Renal cortex interstitium (tissue), 15 donors: ENCODE measurements around the gene RBM45. TPM values are rescaled to one million over a fixed set of nuclear protein-coding genes. Genes with fewer than 3 reads are reported as not detected.
A peak's percentile ranks its signal among the peaks of the same experiment; 100 is the strongest.
"Not testable (repeated sequence)": the region's sequence is repeated elsewhere in the genome, so short reads cannot be mapped to it uniquely, and the experiment has no call there.

Experiments used
- DNase-seq, 11 donors: peaks; one replicate each; pipeline ENCODE4 v3.0.0-alpha.2; 2013; ENCODE audit warnings: low read depth in 9 of 11, low spot score in 4 of 11; ENCODE audit errors: extremely low read depth in 1 of 11
- long read RNA-seq, 16 experiments: transcript quantifications; one replicate each; lab custom pipeline, GENCODE V29; 2026
- polyA plus RNA-seq, 3 donors: library from polyadenylated mRNA; unstranded; fragments of 120-200 nt; gene quantifications; one replicate each; pipeline ENCODE4 v1.2.1, GENCODE V29; 2013; ENCODE audit not compliant: insufficient read length in 3 of 3

The RBM45 gene, protein sequence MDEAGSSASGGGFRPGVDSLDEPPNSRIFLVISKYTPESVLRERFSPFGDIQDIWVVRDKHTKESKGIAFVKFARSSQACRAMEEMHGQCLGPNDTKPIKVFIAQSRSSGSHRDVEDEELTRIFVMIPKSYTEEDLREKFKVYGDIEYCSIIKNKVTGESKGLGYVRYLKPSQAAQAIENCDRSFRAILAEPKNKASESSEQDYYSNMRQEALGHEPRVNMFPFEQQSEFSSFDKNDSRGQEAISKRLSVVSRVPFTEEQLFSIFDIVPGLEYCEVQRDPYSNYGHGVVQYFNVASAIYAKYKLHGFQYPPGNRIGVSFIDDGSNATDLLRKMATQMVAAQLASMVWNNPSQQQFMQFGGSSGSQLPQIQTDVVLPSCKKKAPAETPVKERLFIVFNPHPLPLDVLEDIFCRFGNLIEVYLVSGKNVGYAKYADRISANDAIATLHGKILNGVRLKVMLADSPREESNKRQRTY
- 10 to 100 TPM; 19.9 to 22.8 (median 21.7) TPM for polyA plus RNA-seq
- long read RNA-seq, donor 1, partial matches to known transcripts: 0 of 2 reads
- long read RNA-seq, donor 1, other reads (novel, unspliced or antisense): 0 of 2 reads
- long read RNA-seq, donor 2, partial matches to known transcripts: 0 of 2 reads
- long read RNA-seq, donor 2, other reads (novel, unspliced or antisense): 0 of 2 reads
- long read RNA-seq, donor 3, partial matches to known transcripts: 0 of 3 reads
- long read RNA-seq, donor 3, other reads (novel, unspliced or antisense): 0 of 3 reads
- long read RNA-seq, donor 4, partial matches to known transcripts: 0 of 3 reads
- long read RNA-seq, donor 4, other reads (novel, unspliced or antisense): 0 of 3 reads
- long read RNA-seq, donor 5: 0 reads
- long read RNA-seq, donor 6, partial matches to known transcripts: 0 of 3 reads
- long read RNA-seq, donor 6, other reads (novel, unspliced or antisense): 0 of 3 reads
- long read RNA-seq, donor 7, partial matches to known transcripts: 0 of 1 reads
- long read RNA-seq, donor 7, other reads (novel, unspliced or antisense): 0 of 1 reads
- long read RNA-seq, donor 8, transcript RBM45-201 (10 exons, 1,785 nt): major isoform, 7 of 7 reads
- long read RNA-seq, donor 8, partial matches to known transcripts: 0 of 7 reads
- long read RNA-seq, donor 8, other reads (novel, unspliced or antisense): 0 of 7 reads
- long read RNA-seq, donor 9, partial matches to known transcripts: 0 of 2 reads
- long read RNA-seq, donor 9, other reads (novel, unspliced or antisense): 0 of 2 reads
- long read RNA-seq, donor 10, partial matches to known transcripts: 0 of 3 reads
- long read RNA-seq, donor 10, other reads (novel, unspliced or antisense): 0 of 3 reads
- long read RNA-seq, donor 11, partial matches to known transcripts: 0 of 1 reads
- long read RNA-seq, donor 11, other reads (novel, unspliced or antisense): 0 of 1 reads
- long read RNA-seq, donor 12, partial matches to known transcripts: 0 of 5 reads
- long read RNA-seq, donor 12, other reads (novel, unspliced or antisense): 0 of 5 reads
- long read RNA-seq, donor 13, partial matches to known transcripts: 0 of 3 reads
- long read RNA-seq, donor 13, other reads (novel, unspliced or antisense): 0 of 3 reads
- long read RNA-seq, donor 14, partial matches to known transcripts: 0 of 3 reads
- long read RNA-seq, donor 14, other reads (novel, unspliced or antisense): 0 of 3 reads
- long read RNA-seq, donor 15, partial matches to known transcripts: 0 of 1 reads
- long read RNA-seq, donor 15, other reads (novel, unspliced or antisense): 0 of 1 reads
- long read RNA-seq, donor 16, transcript RBM45-201 (10 exons, 1,785 nt): major isoform, 7 of 8 reads
- long read RNA-seq, donor 16, partial matches to known transcripts: 0 of 8 reads
- long read RNA-seq, donor 16, other reads (novel, unspliced or antisense): 0 of 8 reads

DNA sequence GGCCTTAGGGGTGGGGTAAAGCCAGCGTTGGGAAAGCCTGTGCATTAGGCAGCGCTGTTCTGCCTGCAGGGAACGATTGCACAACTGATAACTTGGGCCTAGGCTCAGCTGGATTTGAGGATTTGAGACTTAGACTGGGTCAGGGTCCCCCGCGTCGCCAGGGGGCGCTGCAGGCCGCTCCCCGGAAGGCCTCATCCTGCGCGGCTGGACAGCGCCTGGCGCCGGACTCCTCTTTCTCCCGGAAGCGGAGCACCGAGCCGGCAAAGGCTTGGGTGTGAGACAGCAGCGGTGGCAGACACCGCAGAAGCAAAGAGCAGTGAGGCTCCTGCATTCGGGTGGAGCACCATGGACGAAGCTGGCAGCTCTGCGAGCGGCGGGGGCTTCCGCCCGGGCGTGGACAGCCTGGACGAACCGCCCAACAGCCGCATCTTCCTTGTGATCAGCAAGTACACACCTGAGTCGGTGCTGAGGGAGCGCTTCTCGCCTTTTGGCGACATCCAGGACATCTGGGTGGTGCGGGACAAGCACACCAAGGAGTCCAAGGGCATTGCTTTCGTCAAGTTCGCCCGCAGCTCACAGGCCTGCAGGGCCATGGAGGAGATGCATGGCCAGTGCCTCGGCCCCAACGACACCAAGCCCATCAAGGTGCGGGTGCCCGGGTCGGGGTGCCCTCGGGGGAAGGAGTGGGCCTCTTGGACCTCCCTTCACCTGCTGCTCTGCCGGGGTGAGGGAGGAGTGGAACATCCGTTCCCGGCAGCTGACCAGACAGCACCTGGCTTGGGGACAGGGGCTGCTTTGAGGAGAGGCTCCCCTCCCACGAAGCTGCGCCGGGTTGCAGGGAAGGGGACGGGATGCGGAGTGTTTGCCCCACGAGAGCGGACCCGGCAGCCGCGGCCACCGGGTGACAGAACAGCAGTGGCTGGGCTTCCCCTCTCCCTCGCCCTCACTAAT lies at the start of gene RBM45:
TSS of gene RBM45 (plus strand) at position 236 of the 951 bp plus-strand sequence. CDS start at position 346, 110 bp downstream.
- DNase-seq: peak; percentile 70 to 87 (median 81)

DNA sequence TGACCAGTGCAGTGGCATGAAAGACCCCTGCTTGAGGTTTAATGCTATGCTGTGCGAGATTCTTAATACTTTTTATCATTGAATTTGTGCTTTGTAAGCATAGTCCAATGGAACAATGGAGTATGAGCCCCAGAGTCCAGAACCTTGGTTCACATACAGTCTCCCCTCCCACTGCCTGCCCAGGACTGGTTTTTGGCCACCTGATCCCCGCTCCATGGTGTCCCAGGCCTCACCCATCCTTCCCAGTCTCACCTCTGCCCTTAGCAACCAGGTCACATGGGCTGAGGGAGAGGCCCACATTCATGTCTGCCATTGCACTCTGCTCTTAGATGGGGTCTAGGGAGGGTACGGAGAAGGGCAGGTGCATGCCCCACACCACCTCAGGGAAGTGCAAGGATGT lies 45.9 kb upstream of the RBM45 start:
- no peak for DNase-seq

DNA sequence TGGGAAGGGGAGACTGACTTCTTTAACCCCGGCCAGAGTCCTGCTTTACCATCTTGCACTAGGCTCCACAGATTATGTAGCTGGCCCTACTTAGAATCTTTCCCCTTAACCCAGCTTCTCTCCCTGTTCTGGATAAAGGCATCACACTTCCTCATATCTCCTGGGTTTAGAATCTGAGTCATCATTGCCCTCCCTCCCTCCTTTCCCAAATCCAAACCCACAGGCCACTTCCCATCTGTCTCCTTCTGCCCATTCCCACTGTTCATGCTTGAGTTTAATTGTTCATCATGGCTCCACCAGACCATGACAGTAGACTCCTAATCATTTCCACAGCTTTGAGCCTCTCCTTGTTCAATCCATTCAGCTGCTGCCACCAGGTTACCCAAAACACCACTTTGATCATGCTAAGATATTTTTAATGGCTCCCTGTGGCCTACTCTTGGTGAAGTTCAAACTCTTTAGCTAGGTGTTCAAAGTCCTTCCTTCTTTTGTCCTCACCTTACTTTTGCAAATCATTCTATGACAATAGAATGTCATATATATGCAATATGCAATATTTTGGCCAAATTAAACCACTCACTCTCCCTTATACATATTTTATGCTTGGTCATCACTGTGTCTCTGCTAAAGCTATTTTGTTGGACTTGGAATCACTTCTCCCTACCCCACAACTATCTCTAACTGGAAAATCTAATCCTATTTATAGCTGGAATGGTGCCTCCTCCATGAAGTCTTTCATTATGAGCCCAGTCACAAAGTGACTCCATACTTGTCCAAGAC lies 45.2 kb upstream of the RBM45 start:
- DNase-seq: no peak

DNA sequence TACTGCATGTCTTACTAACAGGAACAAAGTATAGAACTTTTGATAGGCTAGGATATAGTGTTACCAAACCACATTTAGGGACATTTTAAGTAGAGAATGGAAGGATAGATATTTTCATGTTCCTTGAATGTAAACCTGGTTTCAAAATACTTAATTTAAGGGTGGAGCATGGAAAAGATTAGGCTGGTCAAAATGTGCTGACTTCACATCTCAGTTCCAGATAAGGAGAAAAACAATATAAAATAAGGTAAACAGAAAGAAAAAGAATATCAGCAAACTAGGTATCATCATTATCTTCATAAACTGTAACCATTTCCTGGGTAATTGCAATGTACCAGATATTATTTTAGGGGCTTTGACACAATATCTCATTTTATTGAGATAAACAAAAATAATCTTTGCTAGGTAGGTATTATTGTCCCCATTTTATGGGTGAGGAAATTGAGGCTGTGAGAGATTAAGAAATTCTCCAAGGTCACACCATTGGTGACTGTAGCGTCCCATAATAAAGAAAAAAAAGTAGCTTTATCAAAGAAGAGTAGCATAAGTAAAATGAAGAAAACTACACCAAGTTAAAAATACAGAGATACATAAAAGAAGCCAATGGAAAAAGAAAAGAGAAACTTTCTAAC lies 43.3 kb upstream of the RBM45 start:
- DNase-seq: no peak

DNA sequence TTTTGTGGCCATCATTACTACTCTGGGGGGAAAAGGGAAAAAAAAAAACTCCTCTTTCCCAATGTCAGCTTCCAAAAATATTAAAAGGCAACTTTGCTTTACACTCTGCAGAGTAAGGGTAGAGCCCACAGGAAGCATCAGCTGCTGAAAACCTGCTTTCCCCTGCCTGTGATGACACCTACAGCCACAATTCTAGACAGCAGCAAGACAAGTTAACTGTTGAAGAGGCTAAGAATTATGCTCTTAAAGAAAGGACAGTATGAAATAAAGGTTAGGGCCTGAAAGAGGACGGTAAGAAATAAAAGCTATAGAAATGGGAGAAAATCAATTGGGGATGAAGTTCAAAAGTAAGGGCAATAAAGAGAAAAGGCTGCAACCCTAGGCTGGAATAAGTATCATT lies 42.7 kb upstream of the RBM45 start:
- DNase-seq: no peak

DNA sequence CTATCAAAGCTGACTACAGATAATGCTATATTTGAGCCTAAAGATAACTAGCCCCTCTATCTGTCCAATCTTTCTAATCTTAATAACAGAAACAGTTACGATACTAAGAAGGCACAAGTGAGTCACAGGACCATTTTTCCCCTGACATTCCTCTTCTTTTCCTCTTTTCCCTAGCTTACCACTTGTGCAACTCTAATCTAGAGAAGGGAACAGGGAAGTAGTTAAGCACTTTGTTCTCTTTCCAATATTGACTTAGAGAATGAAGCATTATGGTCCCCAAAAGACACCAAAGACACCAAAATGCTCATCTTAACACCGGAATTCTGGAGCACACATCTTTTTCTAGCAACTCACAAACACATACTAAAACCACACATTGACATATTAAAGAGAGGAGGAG lies 41.4 kb upstream of the RBM45 start:
- DNase-seq: no peak

DNA sequence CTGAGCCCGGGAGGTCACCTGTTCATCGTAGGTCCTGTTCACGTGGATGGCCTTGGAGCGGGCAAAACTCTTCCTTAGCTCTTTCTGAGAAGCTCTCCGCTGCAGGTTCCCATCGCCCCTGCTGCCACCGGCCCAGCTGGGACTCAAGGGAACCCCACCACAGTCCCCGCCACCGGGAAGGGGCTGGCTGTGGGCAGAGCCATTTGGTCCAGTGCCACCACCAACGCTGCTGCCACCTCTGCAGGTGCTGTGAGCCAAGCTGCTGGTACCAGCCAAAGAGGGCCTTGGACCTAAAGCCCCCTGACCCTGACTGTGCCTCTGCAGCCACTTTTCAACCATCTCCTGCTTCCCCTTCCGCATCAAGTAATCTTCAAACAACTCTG lies 40.2 kb upstream of the RBM45 start:
- no peak for DNase-seq

DNA sequence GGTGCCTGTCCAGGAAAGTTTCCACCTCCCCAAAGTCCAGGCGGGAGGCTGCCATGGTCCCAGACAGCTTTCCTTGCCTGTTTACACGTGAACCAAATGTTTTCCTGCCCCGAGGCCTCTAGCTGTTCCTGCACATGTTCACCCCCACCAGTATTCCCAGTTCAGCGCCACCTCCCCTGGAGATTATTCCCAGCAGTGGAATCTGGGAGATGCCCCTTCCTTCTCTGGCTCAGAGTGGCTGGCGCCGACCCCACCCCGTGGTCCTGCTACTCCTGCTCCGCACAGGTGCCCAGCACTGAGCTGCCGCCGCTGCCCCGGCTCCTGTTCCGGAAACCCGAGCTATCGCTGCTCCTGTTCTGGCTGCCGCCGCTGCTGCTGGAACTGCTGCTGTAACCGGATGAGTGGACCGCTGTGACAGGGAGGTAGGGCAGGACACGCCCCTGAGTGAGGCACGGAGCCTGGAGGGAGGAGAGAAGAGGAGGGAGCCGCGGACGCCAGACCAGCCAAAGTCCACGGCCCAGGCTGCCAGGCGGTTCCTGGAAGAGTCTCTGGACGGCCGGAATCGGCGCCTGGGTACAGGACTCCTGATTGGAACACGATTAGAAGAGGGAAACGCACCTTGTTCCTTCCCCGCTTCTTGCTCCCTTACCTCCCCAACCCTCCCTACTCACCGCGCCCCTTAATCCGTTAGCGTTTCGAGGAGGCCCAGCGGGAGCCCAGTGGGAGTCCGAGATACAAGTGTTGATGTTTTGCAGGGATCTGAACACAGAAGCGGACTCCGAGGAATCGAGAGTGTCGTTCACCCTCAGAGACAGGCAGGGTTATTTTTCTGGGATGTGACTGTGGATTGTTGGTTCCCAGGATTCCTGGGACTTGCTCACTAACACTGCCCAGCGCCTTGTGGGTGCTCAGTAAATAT lies 39.6 kb upstream of the RBM45 start, which contains the start of gene PDE11A:
TSS of gene PDE11A (minus strand) at position 395 of the 919 bp plus-strand sequence. CDS start at position 55, 340 bp downstream.
- DNase-seq: peak in 10 of 11 donors; percentile 33 to 76 (median 64)

DNA sequence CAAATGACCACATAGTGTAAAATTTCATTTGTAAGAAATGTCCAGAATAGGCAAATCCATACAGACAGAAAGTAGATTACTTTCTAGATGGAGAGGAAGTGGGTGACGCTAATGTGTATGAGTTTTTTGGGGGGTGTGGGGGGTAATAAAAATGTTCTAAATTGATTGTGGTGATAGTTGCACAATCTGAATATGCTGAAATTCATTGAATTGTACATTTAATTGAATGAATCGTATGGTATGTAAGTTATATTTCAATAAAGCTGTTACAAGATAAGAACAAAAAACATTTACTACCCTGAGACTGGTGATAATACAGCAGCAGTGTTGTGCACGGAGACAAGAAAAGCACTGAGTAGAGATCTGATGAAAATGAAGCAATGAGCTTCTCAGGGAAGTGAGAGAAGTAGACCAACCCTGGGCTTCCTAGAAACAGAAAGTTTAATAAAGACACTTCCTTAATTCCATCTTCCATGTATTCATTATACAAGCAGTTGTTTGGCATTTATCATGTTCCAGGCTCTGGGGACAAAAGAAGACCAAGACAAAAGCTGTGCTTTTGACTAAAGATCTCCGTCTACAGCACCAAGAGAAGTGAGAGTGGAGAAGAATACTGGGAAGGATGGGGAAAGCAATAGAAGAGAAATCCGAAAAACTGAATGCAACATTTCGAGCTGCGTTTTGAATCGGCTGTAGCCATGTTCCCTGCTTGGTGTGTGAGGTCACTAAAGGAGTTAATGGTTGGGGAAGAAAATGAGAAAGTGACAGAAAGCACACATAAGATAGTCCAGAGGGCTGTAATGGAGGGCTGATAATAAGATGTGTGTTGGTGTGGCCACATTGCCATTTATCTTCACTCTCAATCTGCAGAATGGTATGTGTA lies 37.9 kb upstream of the RBM45 start:
- no peak for DNase-seq

DNA sequence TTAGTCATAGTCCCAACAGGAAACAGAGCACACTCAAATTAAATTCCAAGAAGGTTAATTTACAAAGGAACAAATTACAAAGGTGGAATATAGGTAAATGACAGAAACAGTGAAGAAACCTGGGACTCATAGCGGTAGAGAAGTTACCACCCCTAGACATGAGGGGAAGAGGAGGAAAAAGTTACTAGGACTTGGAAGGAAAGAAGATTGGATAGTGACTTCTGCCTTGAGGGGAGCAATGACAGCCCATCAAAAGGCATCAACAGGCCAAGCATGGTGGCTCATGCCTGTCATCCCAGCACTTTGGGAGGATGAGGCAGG lies 37.3 kb upstream of the RBM45 start:
- DNase-seq: no peak

DNA sequence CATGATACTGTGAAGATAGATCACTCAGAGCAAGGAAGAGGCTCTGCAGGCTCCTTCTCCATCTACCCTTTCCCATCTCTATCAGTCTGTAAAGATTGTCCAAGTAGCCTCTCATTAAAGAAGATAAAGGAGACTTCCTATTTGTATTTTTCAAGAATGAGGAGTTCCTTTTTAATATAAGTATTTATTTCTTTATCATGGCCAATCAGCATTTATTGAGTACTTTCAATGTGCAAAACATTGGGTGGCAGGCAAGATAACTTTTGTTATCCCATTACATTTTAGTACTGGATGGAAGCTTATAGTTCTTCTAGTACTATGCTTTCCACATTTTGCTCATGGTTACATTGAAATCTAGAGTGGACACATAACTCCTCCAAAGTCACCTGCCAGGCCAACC lies 36.1 kb upstream of the RBM45 start:
- DNase-seq: no peak

DNA sequence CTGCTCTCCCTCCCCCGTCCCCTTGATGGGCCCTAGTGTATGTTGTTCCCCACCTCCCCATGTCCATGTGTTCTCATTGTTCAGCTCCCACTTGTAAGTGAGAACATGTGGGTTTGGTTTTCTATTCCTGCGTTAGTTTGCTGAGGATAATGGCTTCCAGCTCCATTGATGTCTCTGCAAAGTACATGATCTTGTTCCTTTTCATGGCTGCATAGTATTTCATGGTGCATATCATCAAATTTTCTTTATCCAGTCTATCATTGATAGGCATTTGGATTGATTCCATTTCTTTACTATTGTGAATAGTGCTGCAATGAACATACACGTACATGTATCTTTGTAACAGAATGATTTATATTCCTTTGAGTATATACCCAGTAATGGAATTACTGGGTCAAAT lies 33.0 kb upstream of the RBM45 start:
- not testable (repeated sequence) for DNase-seq

DNA sequence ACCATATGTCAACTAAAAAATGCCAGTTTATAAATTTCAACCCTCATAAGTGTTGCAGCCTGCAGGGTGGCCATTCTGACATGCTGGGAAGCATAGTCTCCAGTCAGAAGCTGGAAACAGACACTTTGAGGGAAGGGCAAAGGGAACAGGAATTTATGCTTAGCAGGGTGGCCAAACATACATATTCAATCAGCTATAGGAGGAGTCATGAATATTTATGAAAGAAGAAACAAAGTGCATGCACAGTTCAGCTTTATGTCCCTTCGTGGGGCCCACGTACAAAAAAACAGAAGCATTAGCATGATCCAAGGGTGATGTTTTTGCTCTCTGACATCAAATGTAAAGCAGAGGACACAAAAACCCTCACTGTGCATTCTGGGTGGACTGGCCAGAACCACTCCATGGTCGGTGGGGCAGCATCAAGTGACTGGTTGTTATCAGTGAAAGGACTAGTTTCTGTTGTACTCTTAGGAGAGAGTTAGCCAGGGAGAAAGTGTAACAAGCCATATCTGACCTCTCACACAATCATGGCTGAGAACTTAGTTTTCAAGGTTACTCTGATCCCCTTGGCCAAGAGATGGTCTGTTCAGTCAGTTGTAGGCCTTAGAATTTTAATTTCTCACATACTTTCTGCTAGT lies 29.7 kb upstream of the RBM45 start:
- no peak for DNase-seq
